Keratinocyte (primary cell): ENCODE results near the gene GNLY.

Experiments used
- EZH2 ChIP-seq: IDR thresholded peaks from one replicate; pipeline ENCODE4 v1.6.1; 2012; ENCODE audit warnings: inconsistent platforms, mild to moderate bottlenecking, low read length, moderate library complexity
- TF ChIP-seq, protein P1 (sequence below), 3 experiments: IDR thresholded peaks in 1 of 3; conservative IDR thresholded peaks in 1 of 3; optimal IDR thresholded peaks in 1 of 3; 2 replicates in 2 of 3; 3 replicates in 1 of 3; pipeline versions ENCODE3 to v1.5.1; 2011; ENCODE audit warnings: low read length in 3 of 3, mild to moderate bottlenecking in 3 of 3, moderate library complexity in 2 of 3, control low read depth in 1 of 3, inconsistent platforms in 1 of 3; ENCODE audit not compliant: insufficient read depth in 2 of 3; ENCODE audit errors: extremely low read depth in 1 of 3

- TF ChIP-seq, protein P1, sequence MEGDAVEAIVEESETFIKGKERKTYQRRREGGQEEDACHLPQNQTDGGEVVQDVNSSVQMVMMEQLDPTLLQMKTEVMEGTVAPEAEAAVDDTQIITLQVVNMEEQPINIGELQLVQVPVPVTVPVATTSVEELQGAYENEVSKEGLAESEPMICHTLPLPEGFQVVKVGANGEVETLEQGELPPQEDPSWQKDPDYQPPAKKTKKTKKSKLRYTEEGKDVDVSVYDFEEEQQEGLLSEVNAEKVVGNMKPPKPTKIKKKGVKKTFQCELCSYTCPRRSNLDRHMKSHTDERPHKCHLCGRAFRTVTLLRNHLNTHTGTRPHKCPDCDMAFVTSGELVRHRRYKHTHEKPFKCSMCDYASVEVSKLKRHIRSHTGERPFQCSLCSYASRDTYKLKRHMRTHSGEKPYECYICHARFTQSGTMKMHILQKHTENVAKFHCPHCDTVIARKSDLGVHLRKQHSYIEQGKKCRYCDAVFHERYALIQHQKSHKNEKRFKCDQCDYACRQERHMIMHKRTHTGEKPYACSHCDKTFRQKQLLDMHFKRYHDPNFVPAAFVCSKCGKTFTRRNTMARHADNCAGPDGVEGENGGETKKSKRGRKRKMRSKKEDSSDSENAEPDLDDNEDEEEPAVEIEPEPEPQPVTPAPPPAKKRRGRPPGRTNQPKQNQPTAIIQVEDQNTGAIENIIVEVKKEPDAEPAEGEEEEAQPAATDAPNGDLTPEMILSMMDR (optimal IDR thresholded peaks at IDR 0.05 in 1 of 3, IDR thresholded peaks at IDR 0.05 in 1 of 3, conservative IDR thresholded peaks at IDR 0.05 in 1 of 3; ENCODE audit: extremely low read depth in 1 of 3, insufficient read depth in 2 of 3, low read length in 3 of 3): no peak
- no peak for TF ChIP-seq EZH2
Measured at GRCh38 chr2:85731606-85732005, 37.4 kb downstream of the GNLY start.
